Cerebellar cortex (tissue), 1 donor: ENCODE measurements around the gene TNFSF18.
"Not testable (repeated sequence)": the region's sequence is repeated elsewhere in the genome, so short reads cannot be mapped to it uniquely, and the experiment has no call there.

Source experiments
- DNase-seq: peaks from one replicate; pipeline ENCODE4 v3.0.0-alpha.2; 2015; ENCODE audit warnings: low spot score

The TNFSF18 gene

GRCh38 chr1:173050865-173051264 is at the start of gene TNFSF18:
Gene TNFSF18 (minus strand): TSS chr1:173050941. CDS start chr1:173050896, 45 bp downstream.
- DNase-seq: no peak

DNA sequence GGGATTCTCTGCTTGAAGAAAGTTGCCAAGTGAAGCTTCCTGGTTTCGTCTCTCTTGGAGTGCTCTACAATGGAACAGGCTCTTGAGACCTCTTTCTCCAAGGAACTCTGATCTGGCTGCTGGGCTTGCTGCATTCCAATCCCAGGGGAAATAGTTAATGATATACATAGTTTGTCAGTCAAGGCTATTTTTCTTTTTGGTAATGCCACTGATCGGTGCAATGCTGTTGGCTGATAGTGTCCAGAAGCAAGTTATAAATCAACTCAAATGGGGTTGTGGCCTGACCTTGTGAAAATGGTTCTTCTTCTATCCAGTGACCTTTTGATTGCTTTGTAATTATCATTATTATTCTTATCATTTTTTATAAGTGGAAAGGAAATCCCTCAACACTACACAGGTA is 48.4 kb upstream of the TNFSF18 start:
- DNase-seq: no peak

GRCh38 chr1:173098117-173098516 is 47.4 kb upstream of the TNFSF18 start:
- DNase-seq: no peak

GRCh38 chr1:173097001-173097400 is 46.3 kb upstream of the TNFSF18 start:
- DNase-seq: no peak

- no peak for DNase-seq
Observed at GRCh38 chr1:173095632-173096031, 44.9 kb upstream of the TNFSF18 start.

DNA sequence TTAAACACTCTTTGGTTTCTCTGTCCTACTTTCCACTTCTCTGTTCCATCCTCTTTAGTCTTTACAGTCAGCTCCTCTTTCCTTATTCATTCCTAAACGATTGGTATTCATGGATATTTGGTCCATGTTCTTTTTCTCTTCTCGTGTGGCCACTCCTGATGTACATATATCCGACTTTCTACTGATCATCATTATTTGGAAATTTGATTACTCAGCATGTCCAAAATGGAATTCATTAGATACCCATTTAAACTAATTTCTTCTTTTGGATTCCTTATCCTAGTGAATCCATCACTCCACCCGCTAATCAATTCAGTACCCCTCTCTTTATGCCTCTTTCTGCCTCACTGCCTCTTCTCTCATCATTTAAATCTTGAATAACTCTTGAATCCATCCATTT is 43.8 kb upstream of the TNFSF18 start:
- DNase-seq: no peak

GRCh38 chr1:173093691-173094445 is 43.1 kb upstream of the TNFSF18 start:
- no peak for DNase-seq

DNA sequence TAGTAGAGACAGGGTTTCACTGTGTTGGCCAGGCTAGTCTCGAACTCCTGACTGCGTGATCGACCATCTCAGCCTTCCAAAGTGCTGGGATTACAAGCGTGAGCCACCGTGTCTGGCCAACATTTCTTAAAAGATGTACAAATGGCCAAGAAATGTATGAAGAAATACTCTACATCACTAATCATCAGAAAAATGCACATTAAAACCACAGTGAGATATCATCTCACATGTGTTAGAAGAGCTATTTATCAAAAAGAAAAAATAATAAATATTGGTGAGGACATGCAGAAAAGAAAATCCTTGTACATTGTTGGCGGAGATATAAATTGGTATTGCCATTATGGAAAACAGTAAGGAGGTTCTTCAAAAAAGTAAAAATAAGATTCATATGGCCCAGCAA is 33.6 kb upstream of the TNFSF18 start:
- no peak for DNase-seq

- no peak for DNase-seq
Observed at GRCh38 chr1:173082913-173083312, 32.2 kb upstream of the TNFSF18 start.

- DNase-seq: not testable (repeated sequence)
Observed at GRCh38 chr1:173074217-173074616, 23.5 kb upstream of the TNFSF18 start.

DNA sequence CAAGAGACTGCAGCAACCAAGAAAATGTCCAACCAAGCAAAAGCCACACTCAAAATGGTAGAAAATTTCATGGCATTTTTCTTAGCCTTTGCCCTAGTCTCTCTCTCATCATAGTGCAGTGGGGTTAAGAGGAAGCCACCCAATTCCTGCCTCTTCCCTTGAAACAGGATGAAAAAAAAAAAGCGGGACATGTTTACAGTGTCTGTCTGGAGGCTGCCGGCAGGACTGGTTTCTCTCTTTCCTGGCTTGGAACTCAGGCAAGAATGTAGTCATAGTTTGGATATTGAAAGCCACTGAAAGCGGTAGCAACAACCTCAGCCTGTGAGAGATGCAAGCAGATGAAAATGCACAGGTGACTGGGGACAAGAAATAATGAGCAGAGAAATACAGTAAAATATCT is 13.3 kb upstream of the TNFSF18 start:
- no peak for DNase-seq

- no peak for DNase-seq
Observed at GRCh38 chr1:173063171-173063570, 12.4 kb upstream of the TNFSF18 start.

DNA sequence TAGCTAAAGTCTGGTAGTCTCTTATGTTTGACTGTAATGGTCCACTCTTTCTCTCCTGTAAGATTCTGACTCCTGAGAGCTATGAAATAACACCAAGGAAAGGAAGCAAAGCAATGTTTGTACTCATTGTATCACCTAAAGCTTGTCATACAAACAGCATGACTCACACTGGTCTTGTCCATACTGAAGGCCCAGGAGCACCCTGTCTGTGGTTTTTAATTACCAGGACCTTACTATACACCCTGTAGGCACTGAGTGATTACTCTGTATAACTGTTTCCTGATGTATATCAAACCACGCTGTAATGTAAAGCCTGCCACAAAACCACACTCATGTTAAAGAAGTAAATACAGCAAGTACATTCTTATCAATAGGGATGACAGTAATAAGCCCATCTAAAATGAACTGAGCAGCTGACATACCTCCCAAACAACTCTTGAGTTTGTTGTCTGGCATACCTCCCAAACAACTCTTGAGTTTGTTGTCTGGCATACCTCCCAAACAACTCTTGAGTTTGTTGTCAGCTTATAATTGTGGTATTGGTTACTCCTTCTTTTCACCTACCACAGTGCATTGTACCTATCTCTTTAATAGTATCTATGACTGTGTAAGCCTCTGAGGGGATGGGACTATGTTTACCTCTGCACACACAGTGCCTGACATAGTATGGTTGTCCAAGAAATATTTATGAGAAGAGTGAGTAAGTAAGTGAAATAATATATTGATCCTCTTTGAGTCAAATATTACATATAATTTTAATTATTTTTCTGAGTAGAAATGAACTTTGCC is 11.6 kb upstream of the TNFSF18 start:
- DNase-seq: no peak

- no peak for DNase-seq
Observed at GRCh38 chr1:173058556-173058955, 7.8 kb upstream of the TNFSF18 start.

- DNase-seq: no peak
Observed at GRCh38 chr1:173057984-173058383, 7.2 kb upstream of the TNFSF18 start.

- DNase-seq: no peak
Observed at GRCh38 chr1:173056365-173056764, 5.6 kb upstream of the TNFSF18 start.

DNA sequence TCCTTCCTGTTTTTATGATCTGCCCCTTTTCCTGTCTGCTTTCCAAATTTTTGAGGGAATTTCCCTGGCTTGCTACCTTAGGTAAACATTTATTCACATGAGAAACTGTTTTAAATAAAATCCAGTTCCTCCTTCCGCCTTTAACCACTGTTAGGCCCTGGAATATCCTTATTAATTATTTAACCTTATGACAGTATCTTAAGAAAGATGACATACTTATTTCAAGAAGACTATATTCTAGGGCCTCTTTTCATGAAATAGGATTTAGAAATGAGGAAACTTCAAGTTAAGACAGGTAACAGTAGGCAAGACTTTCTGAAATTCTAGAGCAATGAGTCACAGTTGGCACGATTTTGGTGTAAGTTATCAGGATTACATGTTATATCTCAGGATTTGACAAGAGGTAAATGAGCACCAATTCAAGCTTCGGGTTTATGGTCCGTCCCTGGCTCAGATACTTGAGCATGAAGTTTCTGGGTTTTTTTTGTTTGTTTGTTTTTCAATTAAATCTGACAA is 2.0 kb upstream of the TNFSF18 start:
- no peak for DNase-seq

- no peak for DNase-seq
Observed at GRCh38 chr1:173049322-173049633, 1.5 kb downstream of the TNFSF18 start.

DNA sequence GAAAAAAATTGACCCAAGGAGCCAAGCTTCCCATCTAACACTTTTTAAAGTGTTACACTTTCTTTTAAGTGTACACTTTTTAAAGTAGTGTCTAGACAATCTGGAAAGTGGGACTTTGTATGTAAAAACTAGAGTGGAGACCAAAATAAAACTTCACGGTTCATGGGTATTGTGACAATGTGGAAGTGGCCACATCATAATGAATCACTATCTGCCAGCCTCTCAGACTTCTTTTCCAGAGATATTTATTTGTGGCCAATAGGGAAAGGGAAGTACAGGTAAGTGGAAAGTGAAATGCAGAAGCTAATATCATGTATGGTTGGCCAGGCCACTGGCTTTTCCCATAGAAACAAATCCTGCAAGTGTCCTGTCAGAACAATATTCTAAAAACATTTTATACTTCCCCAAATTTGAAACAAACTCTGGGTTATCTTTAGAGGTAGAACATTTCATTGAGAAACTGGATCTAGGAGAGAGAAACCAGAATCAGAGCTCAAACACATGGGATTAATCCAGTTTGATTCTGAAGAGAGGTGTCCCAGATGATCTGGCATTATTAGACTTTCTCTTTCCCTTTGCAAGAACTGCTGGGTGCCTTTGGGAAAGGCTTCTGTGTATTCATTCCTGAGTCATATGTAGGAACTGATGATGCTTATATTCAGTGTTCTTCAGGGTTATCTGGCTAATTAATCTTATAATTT is 2.0 kb downstream of the TNFSF18 start:
- no peak for DNase-seq

- DNase-seq: no peak
Observed at GRCh38 chr1:173044656-173045055, 6.1 kb downstream of the TNFSF18 start.

GRCh38 chr1:173043253-173043652 is 7.5 kb downstream of the TNFSF18 start:
- no peak for DNase-seq

GRCh38 chr1:173042806-173043205 is 7.9 kb downstream of the TNFSF18 start:
- no peak for DNase-seq

- DNase-seq: no peak
Observed at GRCh38 chr1:173039626-173040025, 11.1 kb downstream of the TNFSF18 start.
